Measurements from ENCODE around the gene RAB9A. TPM values are rescaled to one million over a fixed set of nuclear protein-coding genes. Genes with fewer than 3 reads are reported as not detected.

The RAB9A gene
- total and polyA plus RNA-seq, 3 donors from 2014 or later: 12.9 to 13.2 (median 13.1) TPM

Other genes starting within 250 kb of the RAB9A start
- 1 to 10 TPM in 1 of 2 donors, under 1 TPM in 1; 0.56 to 1.7 TPM for gene EGFL6, start 119.5 kb upstream of the RAB9A start, total RNA-seq
- 2.1 TPM for gene EGFL6, start 119.5 kb upstream of the RAB9A start, polyA plus RNA-seq (ENCODE audit: insufficient read depth, low read depth, low replicate concordance)
- gene TCEANC, start 36.0 kb upstream of the RAB9A start, total RNA-seq: 1 to 10 TPM; 4.8 to 5.6 TPM
- 2.1 TPM for gene TCEANC, start 36.0 kb upstream of the RAB9A start, polyA plus RNA-seq (ENCODE audit: insufficient read depth, low read depth, low replicate concordance)
- 1 to 10 TPM; 8.7 to 9.7 TPM for gene TRAPPC2, start 45.5 kb downstream of the RAB9A start, total RNA-seq
- gene TRAPPC2, start 45.5 kb downstream of the RAB9A start, polyA plus RNA-seq (ENCODE audit: insufficient read depth, low read depth, low replicate concordance): 7.1 TPM
- 10 to 100 TPM; 36.3 to 39.7 TPM for gene OFD1, start 45.6 kb downstream of the RAB9A start, total RNA-seq
- 11.5 TPM for gene OFD1, start 45.6 kb downstream of the RAB9A start, polyA plus RNA-seq (ENCODE audit: insufficient read depth, low read depth, low replicate concordance)
- gene GPM6B, start 128.0 kb downstream of the RAB9A start, total RNA-seq: 10 to 100 TPM in 1 of 2 donors, 1 to 10 TPM in 1; 5.4 to 10.2 TPM
- gene GPM6B, start 128.0 kb downstream of the RAB9A start, polyA plus RNA-seq (ENCODE audit: insufficient read depth, low read depth, low replicate concordance): 8.5 TPM

All from testis (tissue), 3 donors.